Fibroblast of skin of scalp (primary cell): ENCODE measurements around the gene SLF2.

Source experiments
- DNase-seq: peaks from one replicate; pipeline ENCODE4 v3.0.0-alpha.2; 2013

Gene SLF2

GRCh38 chr10:100982916-100983830 is 70.4 kb downstream of the SLF2 start:
- DNase-seq = no peak

GRCh38 chr10:100983868-100984671 is 71.3 kb downstream of the SLF2 start:
- no peak for DNase-seq

- no peak for DNase-seq
These were observed 72.0 kb downstream of the SLF2 start for GRCh38 chr10:100984672-100985177.

GRCh38 chr10:100985336-100985735 is 72.6 kb downstream of the SLF2 start:
- DNase-seq = no peak

- no peak for DNase-seq
These were observed 73.8 kb downstream of the SLF2 start for GRCh38 chr10:100986623-100986951.

GRCh38 chr10:100986952-100987684 is 74.4 kb downstream of the SLF2 start, which contains the start of the genes MRPL43 and TWNK:
Gene MRPL43 (minus strand): TSS chr10:100987497. CDS start chr10:100987443, 54 bp downstream.
Gene TWNK (plus strand): TSS chr10:100987543. CDS start chr10:100988211, 668 bp downstream.
- DNase-seq = peak; percentile 72

- no peak for DNase-seq
These were observed 74.9 kb downstream of the SLF2 start for GRCh38 chr10:100987685-100988049.

GRCh38 chr10:100988166-100988565 is 75.4 kb downstream of the SLF2 start:
- DNase-seq = no peak

GRCh38 chr10:100989088-100989487 is 76.3 kb downstream of the SLF2 start:
- no peak for DNase-seq

GRCh38 chr10:100993986-100994708 is 81.4 kb downstream of the SLF2 start:
- DNase-seq = peak; percentile 64

- no peak for DNase-seq
These were observed 82.4 kb downstream of the SLF2 start for GRCh38 chr10:100995181-100995580.

- no peak for DNase-seq
These were observed 84.1 kb downstream of the SLF2 start for GRCh38 chr10:100996678-100997359.

- peak; percentile 81 for DNase-seq
These were observed 84.8 kb downstream of the SLF2 start for GRCh38 chr10:100997360-100998182.

GRCh38 chr10:100998183-100998990 is 85.6 kb downstream of the SLF2 start:
- DNase-seq = peak; percentile 93

GRCh38 chr10:100998991-100999741 is 86.4 kb downstream of the SLF2 start:
- DNase-seq = peak; percentile 81

- no peak for DNase-seq
These were observed 87.0 kb downstream of the SLF2 start, which contains the start of gene LZTS2 for GRCh38 chr10:100999742-101000126. Gene LZTS2 (plus strand): TSS chr10:100999808. CDS start chr10:101002539, 2,731 bp downstream.

GRCh38 chr10:101000127-101000914 is 87.6 kb downstream of the SLF2 start:
- no peak for DNase-seq
